Central memory CD8-positive, alpha-beta T cell (primary cell): ENCODE data around the gene ALPL.
"Not testable (repeated sequence)": the region's sequence is repeated elsewhere in the genome, so short reads cannot be mapped to it uniquely, and the experiment has no call there.

Experiments used
- ATAC-seq: fragments of 150-1000 bp; cut with Tn5 transposase; replicated peaks from 2 replicates; pipeline ENCODE4 v1.10.0; 2022; ENCODE audit warnings: mild to moderate bottlenecking, moderate FRiP score, moderate number of reproducible peaks; ENCODE audit not compliant: poor library complexity, severe bottlenecking; ENCODE audit errors: extremely low read depth
- DNase-seq, 2 donors: peaks; one replicate each; pipeline ENCODE4 v3.0.0; 2021; ENCODE audit warnings: low spot score in 2 of 2
- H3K27ac Mint-ChIP-seq: one replicate; pipeline ENCODE4 v1.8.0; 2022; ENCODE audit warnings: low read depth, mild to moderate bottlenecking, moderate library complexity, mixed read lengths
- H3K27me3 Mint-ChIP-seq: one replicate; pipeline ENCODE4 v1.8.0; 2022; ENCODE audit warnings: mixed read lengths
- H3K36me3 Mint-ChIP-seq: one replicate; pipeline ENCODE4 v1.8.0; 2022; ENCODE audit warnings: mild to moderate bottlenecking, moderate library complexity, mixed read lengths; ENCODE audit not compliant: insufficient read depth
- H3K4me1 Mint-ChIP-seq: one replicate; pipeline ENCODE4 v1.8.0; 2022; ENCODE audit warnings: mixed read lengths
- H3K4me3 Mint-ChIP-seq: one replicate; pipeline ENCODE4 v1.8.0; 2022; ENCODE audit warnings: mild to moderate bottlenecking, moderate library complexity, mixed read lengths
- H3K9me3 Mint-ChIP-seq: one replicate; pipeline ENCODE4 v1.8.0; 2022; ENCODE audit warnings: mixed read lengths

ALPL gene

GRCh38 chr1:21559788-21560567, 50.8 kb downstream of the ALPL start:
- DNase-seq (no peak), ATAC-seq (no peak)
- peaks cover 47% of the 10 kb centered on the region for H3K27me3 Mint-ChIP-seq

DNA sequence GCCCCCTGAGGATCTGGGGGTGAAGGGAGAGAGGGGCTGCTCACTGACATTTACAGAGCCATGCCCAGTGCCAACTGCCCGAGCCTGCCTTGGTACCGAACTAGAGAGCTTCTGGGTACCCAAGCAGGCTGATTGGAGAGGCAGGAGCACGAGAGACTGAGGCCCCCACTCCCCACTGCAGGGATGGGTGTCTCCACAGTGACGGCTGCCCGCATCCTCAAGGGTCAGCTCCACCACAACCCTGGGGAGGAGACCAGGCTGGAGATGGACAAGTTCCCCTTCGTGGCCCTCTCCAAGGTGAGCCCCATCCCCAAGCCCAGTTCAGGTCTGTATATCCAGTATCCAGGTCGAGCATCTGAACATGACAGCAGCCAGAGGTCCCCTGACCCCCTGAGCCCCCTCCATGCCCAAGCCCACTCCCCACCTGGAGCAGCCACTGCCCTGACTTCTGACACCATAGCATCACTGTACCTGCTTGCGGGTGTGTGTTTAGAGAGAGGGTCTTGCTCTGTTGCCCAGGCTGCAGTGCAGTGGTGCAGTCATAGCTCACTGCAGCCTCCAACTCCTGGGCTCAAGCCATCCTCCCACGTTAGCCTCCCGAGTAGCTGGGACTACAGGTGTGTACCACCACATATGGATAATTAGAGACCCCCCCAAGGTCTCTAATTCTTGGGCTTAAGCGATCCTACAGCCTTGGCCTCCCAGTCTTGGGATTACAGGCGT, 51.9 kb downstream of the ALPL start:
- Mint-ChIP-seq H3K4me3 (no peak overlapping the region), H3K9me3 (no peaks in the 10 kb centered on the region)

More at GRCh38 chr1:21559788-21560567, 50.8 kb downstream of the ALPL start:
- no peaks in the 10 kb centered on the region for H3K36me3 Mint-ChIP-seq
- no peaks in the 10 kb centered on the region for H3K4me1 Mint-ChIP-seq
- no peak overlapping the region for H3K27ac Mint-ChIP-seq
- H3K4me3 Mint-ChIP-seq = no peak overlapping the region
- H3K9me3 Mint-ChIP-seq = no peaks in the 10 kb centered on the region

DNA sequence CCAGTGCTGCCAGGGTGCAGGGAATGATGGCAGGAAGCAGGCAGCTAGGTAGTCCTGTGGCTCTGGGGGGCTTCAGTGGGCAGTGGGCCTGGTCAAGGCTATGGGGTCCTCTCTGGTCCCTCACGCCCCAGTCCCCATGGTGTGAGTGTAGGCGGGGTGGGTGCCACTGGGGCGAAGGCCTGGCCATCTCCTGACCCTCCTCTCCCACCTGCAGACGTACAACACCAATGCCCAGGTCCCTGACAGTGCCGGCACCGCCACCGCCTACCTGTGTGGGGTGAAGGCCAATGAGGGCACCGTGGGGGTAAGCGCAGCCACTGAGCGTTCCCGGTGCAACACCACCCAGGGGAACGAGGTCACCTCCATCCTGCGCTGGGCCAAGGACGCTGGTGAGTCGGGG, 53.7 kb downstream of the ALPL start:
- H3K4me1 Mint-ChIP-seq = no peaks in the 10 kb centered on the region
- H3K4me3 Mint-ChIP-seq = no peak overlapping the region

More for the DNA sequence above, 51.9 kb downstream of the ALPL start:
- no peak for DNase-seq
- Mint-ChIP-seq H3K27ac (no peak overlapping the region), H3K4me1 (no peaks in the 10 kb centered on the region), H3K27me3 (peaks cover 44% of the 10 kb centered on the region), H3K36me3 (no peaks in the 10 kb centered on the region)
- ATAC-seq = no peak

GRCh38 chr1:21563971-21564370, 54.7 kb downstream of the ALPL start:
- no peaks in the 10 kb centered on the region for H3K9me3 Mint-ChIP-seq
- no peak for ATAC-seq
- no peaks in the 10 kb centered on the region for H3K4me1 Mint-ChIP-seq
- no peak for DNase-seq
- no peak overlapping the region for H3K27ac Mint-ChIP-seq
- H3K4me3 Mint-ChIP-seq = no peak overlapping the region
- peaks cover 20% of the 10 kb centered on the region for H3K27me3 Mint-ChIP-seq
- H3K36me3 Mint-ChIP-seq = no peaks in the 10 kb centered on the region

More for the DNA sequence above, 53.7 kb downstream of the ALPL start:
- H3K27me3 Mint-ChIP-seq = peaks cover 30% of the 10 kb centered on the region
- H3K27ac Mint-ChIP-seq = no peak overlapping the region
- no peak for ATAC-seq
- no peaks in the 10 kb centered on the region for H3K9me3 Mint-ChIP-seq
- no peak for DNase-seq
- no peaks in the 10 kb centered on the region for H3K36me3 Mint-ChIP-seq

GRCh38 chr1:21564521-21565095, 55.4 kb downstream of the ALPL start:
- H3K36me3 Mint-ChIP-seq = no peaks in the 10 kb centered on the region
- H3K27ac Mint-ChIP-seq = no peak overlapping the region
- H3K4me1 Mint-ChIP-seq = no peaks in the 10 kb centered on the region
- H3K4me3 Mint-ChIP-seq = no peak overlapping the region
- DNase-seq (no peak), ATAC-seq (no peak)
- peaks cover 14% of the 10 kb centered on the region for H3K27me3 Mint-ChIP-seq
- no peaks in the 10 kb centered on the region for H3K9me3 Mint-ChIP-seq

DNA sequence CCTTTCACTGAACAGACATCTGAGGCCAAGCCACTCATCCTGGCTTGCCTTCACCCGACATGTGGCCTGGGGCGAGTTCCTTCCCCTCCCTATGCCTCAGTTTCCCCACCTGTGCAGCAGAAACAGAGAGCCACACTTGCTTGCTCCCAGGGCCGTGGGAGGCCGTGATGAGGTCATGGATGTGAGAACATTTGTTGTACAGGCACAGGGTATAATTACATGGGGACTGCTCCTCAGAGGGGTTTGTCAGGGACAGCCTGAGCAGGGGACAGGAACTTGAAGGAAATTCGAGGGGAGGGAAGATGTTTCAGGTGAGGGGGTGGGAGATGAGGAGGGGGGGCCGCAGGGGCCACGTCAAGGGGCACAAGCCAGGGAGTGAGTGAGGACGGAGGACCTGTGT, 56.1 kb downstream of the ALPL start:
- DNase-seq = no peak
- H3K36me3 Mint-ChIP-seq = no peaks in the 10 kb centered on the region
- no peak overlapping the region for H3K27ac Mint-ChIP-seq
- ATAC-seq = no peak
- no peak overlapping the region for H3K4me3 Mint-ChIP-seq
- no peaks in the 10 kb centered on the region for H3K9me3 Mint-ChIP-seq
- H3K27me3 Mint-ChIP-seq = peaks cover 10% of the 10 kb centered on the region
- H3K4me1 Mint-ChIP-seq = no peaks in the 10 kb centered on the region

- H3K9me3 Mint-ChIP-seq, H3K4me3 Mint-ChIP-seq, H3K27ac Mint-ChIP-seq, H3K36me3 Mint-ChIP-seq, H3K4me1 Mint-ChIP-seq, ATAC-seq, DNase-seq: not testable (repeated sequence)
- H3K27me3 Mint-ChIP-seq = peaks cover 10% of the 10 kb centered on the region
These were observed 57.1 kb downstream of the ALPL start for GRCh38 chr1:21566361-21566760.

DNA sequence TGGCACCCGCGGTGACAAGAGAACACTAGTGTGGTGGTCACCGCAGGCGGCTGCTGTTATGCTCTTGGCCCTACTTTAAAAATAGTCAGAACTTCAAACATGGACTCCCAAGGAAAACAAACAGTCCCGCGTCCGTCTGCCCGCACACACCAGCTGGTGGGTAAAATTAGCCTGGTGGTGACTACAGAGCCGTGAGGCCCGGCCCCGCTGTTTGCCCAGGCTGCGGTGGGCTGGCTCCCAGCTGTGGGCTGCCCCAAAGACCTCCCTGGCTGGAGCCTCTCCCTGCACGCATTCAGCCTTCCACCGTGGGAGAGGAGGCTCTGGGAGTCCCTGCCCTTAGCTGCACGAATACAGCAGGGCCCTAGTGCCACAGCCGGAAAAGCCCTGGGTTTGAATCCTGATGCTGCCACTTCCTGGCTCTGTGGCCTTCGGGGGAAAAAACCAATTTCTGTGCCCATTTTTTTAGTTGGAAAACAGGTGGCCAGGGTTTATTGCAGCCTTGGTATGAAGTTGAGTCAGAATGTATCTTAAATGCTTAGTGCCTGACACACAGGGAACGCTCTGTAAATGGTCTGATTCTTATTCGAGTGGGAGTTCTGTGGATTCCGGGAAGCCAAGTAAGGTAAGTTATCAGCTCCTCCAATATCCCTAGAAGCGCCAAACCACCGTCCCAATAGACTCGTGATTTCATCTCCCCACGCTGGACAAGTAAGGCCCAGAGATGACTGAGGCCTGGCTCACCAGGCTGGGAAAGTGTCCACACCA, 58.2 kb downstream of the ALPL start:
- peaks cover 10% of the 10 kb centered on the region for H3K27me3 Mint-ChIP-seq
- no peaks in the 10 kb centered on the region for H3K4me1 Mint-ChIP-seq
- DNase-seq (no peak), ATAC-seq (no peak)
- no peak overlapping the region for H3K4me3 Mint-ChIP-seq
- no peaks in the 10 kb centered on the region for H3K36me3 Mint-ChIP-seq
- no peak overlapping the region for H3K27ac Mint-ChIP-seq
- H3K9me3 Mint-ChIP-seq = no peaks in the 10 kb centered on the region

DNA sequence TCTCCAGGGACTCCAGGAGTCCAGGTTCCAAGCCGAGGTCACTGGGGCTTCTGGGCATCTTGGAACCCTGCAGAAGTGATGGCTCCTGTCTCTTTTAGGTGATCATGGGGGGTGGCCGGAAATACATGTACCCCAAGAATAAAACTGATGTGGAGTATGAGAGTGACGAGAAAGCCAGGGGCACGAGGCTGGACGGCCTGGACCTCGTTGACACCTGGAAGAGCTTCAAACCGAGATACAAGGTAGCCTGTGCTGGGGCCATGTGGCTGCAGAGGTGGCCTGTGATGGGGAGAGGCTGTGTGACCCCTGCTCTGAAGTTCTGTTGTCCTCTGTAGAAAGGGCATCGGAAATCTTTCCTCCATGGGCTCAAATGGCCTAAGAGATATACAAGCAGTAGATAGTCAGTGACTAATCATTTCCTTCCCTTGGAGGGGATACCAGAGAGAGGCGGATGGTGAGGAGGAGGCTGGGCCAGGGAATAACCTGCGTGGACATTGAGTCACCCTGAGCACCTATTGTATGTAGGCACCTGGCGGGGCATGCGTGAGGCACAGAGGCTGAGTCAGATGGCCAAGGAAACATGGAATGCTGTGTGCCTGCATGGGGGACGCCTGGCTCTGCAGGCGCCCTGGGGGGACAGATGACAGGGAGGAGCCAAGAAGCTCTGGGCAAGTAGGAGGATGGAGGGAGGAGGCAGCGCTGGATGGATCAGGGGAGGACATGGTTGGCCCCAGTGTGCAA, 59.0 kb downstream of the ALPL start:
- H3K4me3 Mint-ChIP-seq = no peak overlapping the region
- no peak overlapping the region for H3K27ac Mint-ChIP-seq
- no peaks in the 10 kb centered on the region for H3K36me3 Mint-ChIP-seq
- H3K27me3 Mint-ChIP-seq = peaks cover 10% of the 10 kb centered on the region
- ATAC-seq = no peak
- H3K4me1 Mint-ChIP-seq = no peaks in the 10 kb centered on the region
- H3K9me3 Mint-ChIP-seq = no peaks in the 10 kb centered on the region
- DNase-seq = no peak

- ATAC-seq (no peak), DNase-seq (no peak)
- H3K9me3 Mint-ChIP-seq = no peaks in the 10 kb centered on the region
- H3K36me3 Mint-ChIP-seq = no peaks in the 10 kb centered on the region
- no peak overlapping the region for H3K27ac Mint-ChIP-seq
- no peak overlapping the region for H3K4me3 Mint-ChIP-seq
- H3K4me1 Mint-ChIP-seq = no peaks in the 10 kb centered on the region
- H3K27me3 Mint-ChIP-seq = peaks cover 10% of the 10 kb centered on the region
These were observed 59.7 kb downstream of the ALPL start for GRCh38 chr1:21568809-21569385.

GRCh38 chr1:21569820-21570527, 60.8 kb downstream of the ALPL start:
- H3K36me3 Mint-ChIP-seq = no peaks in the 10 kb centered on the region
- DNase-seq (no peak), ATAC-seq (no peak)
- H3K4me1 Mint-ChIP-seq = no peaks in the 10 kb centered on the region
- no peaks in the 10 kb centered on the region for H3K9me3 Mint-ChIP-seq
- H3K27me3 Mint-ChIP-seq = peaks cover 8% of the 10 kb centered on the region
- no peak overlapping the region for H3K27ac Mint-ChIP-seq
- no peak overlapping the region for H3K4me3 Mint-ChIP-seq
